Ovary (tissue), 3 donors: ENCODE results near the gene ANKFN1.

Experiments
- CTCF ChIP-seq, 3 donors: fragments of 450-650 bp in 2 of 3; fragments of 200-600 bp in 1 of 3; IDR thresholded peaks; one replicate each; pipeline versions ENCODE4 v1.5.1 to v1.8.0; 2016 to 2022; ENCODE audit warnings: antibody characterized with exemption in 3 of 3, mild to moderate bottlenecking in 1 of 3
- EP300 ChIP-seq: sonication (generic); formaldehyde crosslinking; IDR thresholded peaks from one replicate; pipeline ENCODE4 v1.6.1; 2017; ENCODE audit warnings: antibody characterized with exemption
- POLR2A ChIP-seq: fragments of 450-650 bp; IDR thresholded peaks from one replicate; pipeline ENCODE4 v1.6.1; 2017; ENCODE audit warnings: antibody characterized with exemption, mild to moderate bottlenecking, moderate library complexity
- donor health status: DM: no; HTN: no; CAD: no.

GRCh38 chr17:56111706-56112485 is 41.4 kb upstream of the ANKFN1 start:
- no peak for TF ChIP-seq CTCF (IDR thresholded peaks at IDR 0.05)
- TF ChIP-seq EP300: no peak
- no peak for TF ChIP-seq POLR2A
